ENCODE results near the gene KNCN.

KNCN gene

DNA sequence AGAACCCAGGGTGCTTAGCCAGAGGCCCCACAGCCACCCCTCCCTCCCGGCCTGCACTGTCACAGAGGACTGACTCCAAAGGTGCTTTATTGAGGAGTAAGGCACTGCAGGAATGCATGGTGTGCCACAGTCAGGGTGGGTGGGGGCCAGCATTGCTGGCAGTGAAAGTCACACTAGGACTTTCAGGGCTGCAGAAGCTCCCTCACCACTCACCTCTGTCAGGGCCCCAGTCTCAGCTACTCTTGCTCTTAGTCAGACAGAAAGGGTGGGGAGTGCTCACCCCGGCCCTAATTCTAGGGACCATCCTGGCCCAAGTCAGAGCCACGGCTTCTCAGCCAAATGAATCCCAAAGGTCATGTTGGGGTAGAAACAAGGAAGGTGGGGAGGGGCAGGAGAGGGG lies 19.4 kb downstream of the KNCN start:
- H4K20me1 ChIP-seq (ENCODE audit: insufficient read depth, low read length): no peaks in the 10 kb centered on the region
- H3K4me1 ChIP-seq (ENCODE audit: low read length): no peaks in the 10 kb centered on the region
- H2AFZ ChIP-seq (ENCODE audit: low read length): no peak overlapping the region
- no peaks in the 10 kb centered on the region for H3K36me3 ChIP-seq (replicated peaks; ENCODE audit: insufficient read depth, low read length)
- H3K4me2 ChIP-seq (ENCODE audit: low read depth, low read length): no peak overlapping the region
- H3K79me2 ChIP-seq (ENCODE audit: low read length): no peaks in the 10 kb centered on the region
- no peak overlapping the region for H3K27ac ChIP-seq (ENCODE audit: low read length)
- H3K27me3 ChIP-seq (replicated peaks; ENCODE audit: insufficient read depth, low read length): peaks cover 73% of the 10 kb centered on the region
- H3K4me3 ChIP-seq (ENCODE audit: low read length): no peak overlapping the region
- H3K9ac ChIP-seq (ENCODE audit: low read length): no peak overlapping the region
- no peaks in the 10 kb centered on the region for H3F3A ChIP-seq (ENCODE audit: insufficient read depth, low read length)
- TF ChIP-seq, protein P1, sequence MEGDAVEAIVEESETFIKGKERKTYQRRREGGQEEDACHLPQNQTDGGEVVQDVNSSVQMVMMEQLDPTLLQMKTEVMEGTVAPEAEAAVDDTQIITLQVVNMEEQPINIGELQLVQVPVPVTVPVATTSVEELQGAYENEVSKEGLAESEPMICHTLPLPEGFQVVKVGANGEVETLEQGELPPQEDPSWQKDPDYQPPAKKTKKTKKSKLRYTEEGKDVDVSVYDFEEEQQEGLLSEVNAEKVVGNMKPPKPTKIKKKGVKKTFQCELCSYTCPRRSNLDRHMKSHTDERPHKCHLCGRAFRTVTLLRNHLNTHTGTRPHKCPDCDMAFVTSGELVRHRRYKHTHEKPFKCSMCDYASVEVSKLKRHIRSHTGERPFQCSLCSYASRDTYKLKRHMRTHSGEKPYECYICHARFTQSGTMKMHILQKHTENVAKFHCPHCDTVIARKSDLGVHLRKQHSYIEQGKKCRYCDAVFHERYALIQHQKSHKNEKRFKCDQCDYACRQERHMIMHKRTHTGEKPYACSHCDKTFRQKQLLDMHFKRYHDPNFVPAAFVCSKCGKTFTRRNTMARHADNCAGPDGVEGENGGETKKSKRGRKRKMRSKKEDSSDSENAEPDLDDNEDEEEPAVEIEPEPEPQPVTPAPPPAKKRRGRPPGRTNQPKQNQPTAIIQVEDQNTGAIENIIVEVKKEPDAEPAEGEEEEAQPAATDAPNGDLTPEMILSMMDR (IDR thresholded peaks at IDR 0.05; ENCODE audit: low read length): no peak
- TF ChIP-seq EZH2phosphoT487 (IDR thresholded peaks at IDR 0.05; ENCODE audit: low read length): no peak
- TF ChIP-seq EZH2 (optimal IDR thresholded peaks at IDR 0.05; ENCODE audit: low read depth, low read length): no peak
- no peaks in the 10 kb centered on the region for H3K9me3 ChIP-seq (replicated peaks; ENCODE audit: insufficient read depth, low read length)
- DNase-seq: no peak
- H3K9me2 ChIP-seq (replicated peaks; ENCODE audit: insufficient read depth, low read length): no peaks in the 10 kb centered on the region

DNA sequence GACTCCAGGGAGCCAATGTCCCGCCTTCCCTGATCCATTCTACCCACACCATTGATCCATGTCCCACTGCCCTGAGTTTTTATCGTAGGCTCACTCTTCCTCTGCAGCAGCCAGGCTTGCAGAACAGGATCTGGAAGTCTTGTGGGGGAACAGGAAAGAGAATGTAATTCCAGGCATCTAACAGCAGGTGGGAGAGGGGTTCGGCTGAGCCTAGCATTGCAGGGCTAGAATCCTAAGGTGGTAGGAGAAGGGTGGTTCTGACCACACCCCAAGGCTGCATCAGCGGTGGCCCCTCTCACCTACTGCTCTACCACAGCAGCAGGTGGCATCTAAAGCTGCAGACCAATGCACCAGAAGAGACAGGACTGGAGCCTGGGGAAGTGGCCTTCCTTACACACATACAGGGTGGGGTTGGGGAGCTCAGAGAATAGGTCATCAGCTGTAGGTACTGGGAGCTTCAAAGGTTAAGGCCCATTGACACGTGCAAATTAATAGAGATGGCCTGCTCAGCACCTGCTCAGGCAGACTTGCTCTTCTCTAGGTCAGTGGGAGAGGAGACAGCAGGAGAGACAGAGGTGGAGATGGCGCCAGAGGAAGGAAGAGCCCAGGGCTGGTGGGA lies 20.5 kb downstream of the KNCN start:
- no peaks in the 10 kb centered on the region for H4K20me1 ChIP-seq (ENCODE audit: insufficient read depth, low read length)
- H3K9me3 ChIP-seq (replicated peaks; ENCODE audit: insufficient read depth, low read length): no peaks in the 10 kb centered on the region
- no peaks in the 10 kb centered on the region for H3K36me3 ChIP-seq (replicated peaks; ENCODE audit: insufficient read depth, low read length)
- no peak for DNase-seq
- no peaks in the 10 kb centered on the region for H3K4me1 ChIP-seq (ENCODE audit: low read length)
- H3F3A ChIP-seq (ENCODE audit: insufficient read depth, low read length): no peaks in the 10 kb centered on the region
- no peaks in the 10 kb centered on the region for H3K9me2 ChIP-seq (replicated peaks; ENCODE audit: insufficient read depth, low read length)
- TF ChIP-seq EZH2phosphoT487 (IDR thresholded peaks at IDR 0.05; ENCODE audit: low read length): no peak
- no peak for TF ChIP-seq EZH2 (optimal IDR thresholded peaks at IDR 0.05; ENCODE audit: low read depth, low read length)
- TF ChIP-seq, protein P1 (IDR thresholded peaks at IDR 0.05; ENCODE audit: low read length): no peak
- no peak overlapping the region for H3K4me2 ChIP-seq (ENCODE audit: low read depth, low read length)
- H3K27me3 ChIP-seq (replicated peaks; ENCODE audit: insufficient read depth, low read length): peaks cover 68% of the 10 kb centered on the region
- no peak overlapping the region for H3K4me3 ChIP-seq (ENCODE audit: low read length)
- H3K9ac ChIP-seq (ENCODE audit: low read length): no peak overlapping the region
- H2AFZ ChIP-seq (ENCODE audit: low read length): no peak overlapping the region
- H3K27ac ChIP-seq (ENCODE audit: low read length): no peak overlapping the region
- H3K79me2 ChIP-seq (ENCODE audit: low read length): no peaks in the 10 kb centered on the region

DNA sequence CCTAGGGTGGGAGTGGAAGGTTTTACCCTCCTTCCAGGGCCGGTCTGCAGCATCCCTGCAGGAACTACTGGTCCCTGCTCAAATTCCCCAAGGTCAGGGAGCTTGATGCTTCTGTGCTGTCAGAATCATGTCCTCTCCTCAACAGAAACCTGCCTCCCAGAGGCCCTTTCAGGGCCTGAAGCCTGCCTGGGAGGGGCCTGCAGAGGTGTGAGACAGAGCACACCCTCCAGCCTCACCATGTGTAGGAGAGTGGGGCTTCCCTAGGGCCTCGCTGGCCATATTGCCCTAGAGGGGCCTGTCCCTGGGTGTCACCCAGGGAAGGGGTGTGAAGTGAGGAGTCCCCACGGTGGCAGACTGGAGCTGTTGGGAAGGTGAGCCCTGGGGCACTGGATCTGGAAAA lies 21.1 kb downstream of the KNCN start:
- H3K9me3 ChIP-seq (replicated peaks; ENCODE audit: insufficient read depth, low read length): no peaks in the 10 kb centered on the region
- no peaks in the 10 kb centered on the region for H3K9me2 ChIP-seq (replicated peaks; ENCODE audit: insufficient read depth, low read length)
- TF ChIP-seq EZH2phosphoT487 (IDR thresholded peaks at IDR 0.05; ENCODE audit: low read length): no peak
- TF ChIP-seq, protein P1 (IDR thresholded peaks at IDR 0.05; ENCODE audit: low read length): no peak
- no peak for TF ChIP-seq EZH2 (optimal IDR thresholded peaks at IDR 0.05; ENCODE audit: low read depth, low read length)
- H3K36me3 ChIP-seq (replicated peaks; ENCODE audit: insufficient read depth, low read length): no peaks in the 10 kb centered on the region
- no peak overlapping the region for H3K27ac ChIP-seq (ENCODE audit: low read length)
- DNase-seq: no peak
- H3K4me2 ChIP-seq (ENCODE audit: low read depth, low read length): no peak overlapping the region
- H3K4me3 ChIP-seq (ENCODE audit: low read length): no peak overlapping the region
- no peak overlapping the region for H2AFZ ChIP-seq (ENCODE audit: low read length)
- H3F3A ChIP-seq (ENCODE audit: insufficient read depth, low read length): no peaks in the 10 kb centered on the region
- H4K20me1 ChIP-seq (ENCODE audit: insufficient read depth, low read length): no peaks in the 10 kb centered on the region
- peaks cover 62% of the 10 kb centered on the region for H3K27me3 ChIP-seq (replicated peaks; ENCODE audit: insufficient read depth, low read length)
- no peak overlapping the region for H3K9ac ChIP-seq (ENCODE audit: low read length)
- no peaks in the 10 kb centered on the region for H3K79me2 ChIP-seq (ENCODE audit: low read length)
- H3K4me1 ChIP-seq (ENCODE audit: low read length): no peaks in the 10 kb centered on the region
